Activated CD8-positive, alpha-beta memory T cell treated with anti-CD3 and anti-CD28 coated beads for 36 hours (primary cell): ENCODE results near the gene SLC30A2. TPM values are rescaled to one million over a fixed set of nuclear protein-coding genes. Genes with fewer than 3 reads are reported as not detected.

Source experiments
- CTCF ChIA-PET: fragments of 350-600 bp; sonication (Branson Sonifier 250); formaldehyde crosslinking; loops from one replicate; lab custom pipeline; 2021; ENCODE audit warnings: antibody characterized with exemption; lab: Charles Lee
- POLR2A ChIA-PET: fragments of 350-600 bp; sonication (Branson Sonifier 250); formaldehyde crosslinking; loops from one replicate; lab custom pipeline; 2021; ENCODE audit warnings: antibody characterized with exemption; lab: Charles Lee
- total RNA-seq, 2 experiments: library from RNA; stranded (reverse); gene quantifications; one replicate each; pipeline ENCODE4 v1.2.3, GENCODE V29; 2021

SLC30A2 gene
- total RNA-seq, 2 experiments from 2014 or later: not detected

GRCh38 chr1:26072305-26072704 lies 26.4 kb upstream of the SLC30A2 start:
- CTCF ChIA-PET: no interaction called here
- POLR2A ChIA-PET: no interaction called here

GRCh38 chr1:26070963-26071342 lies 25.0 kb upstream of the SLC30A2 start:
- CTCF ChIA-PET: no interaction called here

GRCh38 chr1:26070296-26070962 lies 24.5 kb upstream of the SLC30A2 start:
- POLR2A ChIA-PET: no interaction called here
- CTCF ChIA-PET: no interaction called here

More at GRCh38 chr1:26070963-26071342, 25.0 kb upstream of the SLC30A2 start:
- POLR2A ChIA-PET: no interaction called here

DNA sequence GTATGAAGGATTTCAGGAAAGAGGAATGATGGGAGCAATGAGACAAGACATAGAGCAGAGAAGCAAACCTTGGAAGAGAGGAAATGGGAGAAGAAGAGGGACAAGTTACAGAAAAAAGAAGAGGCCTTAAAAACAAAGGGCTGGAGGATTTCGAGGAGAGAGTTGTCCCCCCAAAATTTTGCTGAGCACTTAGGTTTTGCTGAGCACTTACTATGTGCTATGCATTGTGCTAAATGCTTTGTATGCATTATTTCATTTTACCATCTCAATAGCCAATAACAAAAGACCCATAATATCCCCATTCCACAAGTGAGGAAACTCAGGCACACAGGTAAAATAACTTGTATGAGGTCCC lies 24.0 kb upstream of the SLC30A2 start:
- ChIA-PET CTCF (no interaction called here), POLR2A (no interaction called here)

- POLR2A ChIA-PET: no interaction called here
Measured at GRCh38 chr1:26067432-26067911, 21.6 kb upstream of the SLC30A2 start, which contains the start of gene TRIM63. TSS of gene TRIM63 (minus strand) at chr1:26067630. CDS start at chr1:26067494, 136 bp downstream.

DNA sequence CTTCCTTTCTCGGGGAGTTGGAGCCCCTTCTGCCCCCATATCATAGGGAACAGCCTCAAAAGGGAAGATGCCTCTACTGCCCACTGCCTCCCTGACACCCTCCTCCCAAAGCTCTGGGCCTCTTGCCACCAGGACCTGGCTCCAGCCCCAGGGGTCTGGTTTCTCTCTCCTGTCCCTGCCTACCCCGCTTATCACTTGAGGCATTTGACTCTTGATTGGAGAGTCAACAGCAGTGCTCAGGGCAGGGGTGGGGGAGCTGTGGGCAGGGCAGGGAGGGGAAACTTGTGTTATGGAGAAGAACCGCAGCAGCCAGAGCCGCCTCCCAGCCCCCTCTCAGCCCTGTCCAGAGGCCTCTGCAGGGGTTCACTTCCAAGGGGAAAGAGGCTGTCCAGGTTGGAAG lies 20.9 kb upstream of the SLC30A2 start:
- POLR2A ChIA-PET: no interaction called here
- CTCF ChIA-PET: interaction anchor here (0.6 to 1.8 kb wide), 3 partner anchors 18 to 78 kb away, joined by 3 to 6 read pairs (median 5); no protein-coding TSS in a partner anchor

More at GRCh38 chr1:26067432-26067911, 21.6 kb upstream of the SLC30A2 start, which contains the start of gene TRIM63:
- CTCF ChIA-PET: interaction anchor here (1.8 kb wide), 1 partner anchor 32 kb away, joined by 6 read pairs; no protein-coding TSS in a partner anchor

- ChIA-PET POLR2A (no interaction called here), CTCF (interaction anchor here (0.5 to 1.8 kb wide), 5 partner anchors 30 to 1542 kb away, joined by 3 to 9 read pairs (median 3); partner anchors contain the start of gene SELENON)
Measured at GRCh38 chr1:26066160-26066559, 20.2 kb upstream of the SLC30A2 start.

GRCh38 chr1:26064553-26064952 lies 18.6 kb upstream of the SLC30A2 start:
- CTCF ChIA-PET: interaction anchor here (0.6 kb wide), 1 partner anchor 28 kb away, joined by 3 read pairs; no protein-coding TSS in a partner anchor
- POLR2A ChIA-PET: no interaction called here

- ChIA-PET POLR2A (no interaction called here), CTCF (no interaction called here)
Measured at GRCh38 chr1:26060832-26061574, 15.1 kb upstream of the SLC30A2 start.

GRCh38 chr1:26059906-26060305 lies 14.0 kb upstream of the SLC30A2 start:
- POLR2A ChIA-PET: no interaction called here
- CTCF ChIA-PET: no interaction called here

- CTCF ChIA-PET: interaction anchor here (0.9 to 1.1 kb wide), 2 partner anchors 25 to 162 kb away, joined by 3 read pairs; no protein-coding TSS in a partner anchor
- POLR2A ChIA-PET: no interaction called here
Measured at GRCh38 chr1:26058052-26058595, 12.2 kb upstream of the SLC30A2 start.

DNA sequence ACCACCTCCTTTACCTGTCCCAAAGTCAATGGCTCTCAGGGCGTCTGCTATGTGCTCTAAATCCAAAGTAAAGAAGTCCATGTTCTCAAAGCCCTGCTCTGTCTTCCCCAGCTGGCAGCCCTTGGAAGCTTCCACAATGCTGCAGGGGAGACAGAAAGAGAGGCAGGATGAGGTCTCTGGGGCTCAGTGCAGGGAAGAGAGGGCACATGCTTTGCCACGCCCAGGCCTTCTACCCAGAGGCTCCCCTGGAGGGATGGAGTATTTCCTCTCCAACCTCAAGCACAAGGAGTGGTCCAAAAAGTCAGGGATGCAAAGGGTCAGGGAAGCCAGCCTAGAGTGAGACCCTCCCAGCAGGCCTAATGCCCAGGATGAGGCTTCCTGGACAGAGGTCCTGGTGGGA lies 11.3 kb upstream of the SLC30A2 start:
- CTCF ChIA-PET: interaction anchor here (1.1 kb wide), 1 partner anchor 24 kb away, joined by 3 read pairs; no protein-coding TSS in a partner anchor
- POLR2A ChIA-PET: no interaction called here

GRCh38 chr1:26055041-26055440 lies 9.1 kb upstream of the SLC30A2 start:
- POLR2A ChIA-PET: no interaction called here
- CTCF ChIA-PET: interaction anchor here (1.3 kb wide), 1 partner anchor 19 kb away, joined by 6 read pairs; no protein-coding TSS in a partner anchor

GRCh38 chr1:26053718-26054560 lies 8.0 kb upstream of the SLC30A2 start:
- POLR2A ChIA-PET: no interaction called here
- CTCF ChIA-PET: interaction anchor here (1.3 kb wide), 1 partner anchor 18 kb away, joined by 6 read pairs; no protein-coding TSS in a partner anchor

DNA sequence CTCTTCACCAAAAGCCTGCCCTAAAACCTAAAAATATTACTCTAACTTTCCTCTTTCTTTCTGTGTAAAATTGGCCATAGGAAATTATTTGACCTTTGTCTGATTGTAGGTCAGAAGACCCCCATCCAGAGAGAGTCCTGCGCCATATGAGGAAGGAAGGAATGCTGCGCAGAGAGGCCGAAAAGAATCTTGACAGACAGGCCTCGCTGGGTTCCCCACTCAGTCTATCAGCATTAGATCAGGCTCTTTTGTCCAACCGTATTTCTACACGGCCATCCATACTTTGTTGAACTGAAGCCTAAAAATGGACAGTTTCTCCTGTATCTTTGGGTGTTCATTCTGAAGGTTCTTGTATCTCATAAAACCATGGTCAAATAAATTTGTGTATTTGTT lies 4.3 kb upstream of the SLC30A2 start:
- ChIA-PET POLR2A (no interaction called here), CTCF (interaction anchor here (1.0 kb wide), 1 partner anchor 14 kb away, joined by 3 read pairs; no protein-coding TSS in a partner anchor)

DNA sequence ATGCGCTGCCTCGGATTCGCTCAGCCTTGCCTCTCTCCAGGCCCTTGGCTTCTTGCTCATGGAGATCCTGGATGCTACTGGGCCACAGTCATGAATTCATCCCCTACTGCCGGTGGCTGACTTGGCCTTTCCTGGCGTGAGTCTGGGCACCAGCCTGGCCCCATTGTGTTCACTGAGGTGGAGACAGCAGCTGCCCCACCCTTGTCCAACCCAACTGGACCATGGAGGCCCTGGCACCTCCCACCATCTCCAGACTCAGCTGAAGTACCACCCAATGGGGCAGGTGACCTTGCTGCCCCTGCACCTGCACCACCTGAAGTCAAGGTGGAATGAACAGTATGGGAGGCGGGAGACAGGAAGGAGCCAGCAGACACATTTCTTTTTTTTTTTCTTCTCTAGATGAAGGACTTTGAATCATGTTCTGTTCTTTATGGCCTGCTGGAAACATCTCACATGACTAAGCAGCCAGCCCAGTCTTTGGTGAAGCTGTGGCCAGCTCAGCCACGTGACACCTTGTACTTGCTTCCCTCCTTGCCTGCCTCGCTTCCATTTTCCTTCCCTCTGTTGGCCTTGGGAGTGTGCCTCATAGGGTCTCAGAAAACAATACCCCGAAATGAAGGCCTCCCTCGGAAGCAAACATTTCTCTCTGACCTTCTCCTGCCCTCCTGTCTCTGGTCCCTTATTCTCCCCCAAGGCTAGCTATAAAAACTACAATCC lies 3.8 kb upstream of the SLC30A2 start:
- ChIA-PET POLR2A (no interaction called here), CTCF (interaction anchor here (1.0 kb wide), 1 partner anchor 14 kb away, joined by 3 read pairs; no protein-coding TSS in a partner anchor)

DNA sequence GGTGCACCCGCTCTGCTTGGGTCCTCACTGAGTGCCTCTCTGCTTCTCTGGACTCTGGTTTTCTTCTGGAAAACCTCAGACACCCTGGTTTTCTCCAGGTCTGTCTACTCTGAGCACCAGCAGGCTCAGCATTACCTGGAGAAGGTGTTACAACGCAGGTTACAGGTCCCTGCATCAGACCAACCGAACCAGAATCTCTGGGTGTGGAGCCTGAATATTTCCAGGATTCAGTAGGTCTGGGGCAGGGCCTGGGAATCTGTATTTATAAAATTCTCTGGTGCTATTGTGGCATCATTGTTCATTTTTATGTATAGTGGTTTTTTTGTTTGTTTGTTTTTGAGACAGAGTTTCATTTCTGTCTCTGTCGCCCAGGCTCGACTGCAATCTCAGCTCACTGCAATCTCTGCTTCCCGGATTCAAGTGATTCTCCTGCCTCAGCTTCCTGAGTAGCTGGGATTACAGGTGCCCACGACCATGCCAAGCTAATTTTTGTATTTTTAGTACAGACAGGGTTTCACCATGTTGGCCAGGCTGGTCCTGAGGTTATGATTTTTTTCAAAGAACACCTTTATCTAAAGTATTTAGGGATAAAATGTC lies 1.5 kb upstream of the SLC30A2 start:
- CTCF ChIA-PET: no interaction called here
- POLR2A ChIA-PET: no interaction called here
